Hematopoietic multipotent progenitor cell treated with erythropoietin and hydrocortisone succinate and interleukin-3 and kit ligand, for 17 days (in vitro differentiated cells): Measurements from ENCODE around the gene CHST12.
"Not testable (repeated sequence)": the region's sequence is repeated elsewhere in the genome, so short reads cannot be mapped to it uniquely, and the experiment has no call there.

Experiments
- DNase-seq: peaks from one replicate; pipeline ENCODE4 v3.0.0-alpha.2; 2015; ENCODE audit warnings: low spot score

Gene CHST12

GRCh38 chr7:2435146-2435545, 31.7 kb downstream of the CHST12 start:
- DNase-seq, result no peak

GRCh38 chr7:2436341-2437104, 33.1 kb downstream of the CHST12 start:
- no peak for DNase-seq

GRCh38 chr7:2437136-2437535, 33.7 kb downstream of the CHST12 start:
- no peak for DNase-seq

- DNase-seq, result no peak
These were observed 34.2 kb downstream of the CHST12 start for GRCh38 chr7:2437537-2438148.

- no peak for DNase-seq
These were observed 34.8 kb downstream of the CHST12 start for GRCh38 chr7:2438186-2438585.

- DNase-seq, result no peak
These were observed 35.4 kb downstream of the CHST12 start for GRCh38 chr7:2438775-2439174.

GRCh38 chr7:2440608-2441245, 37.3 kb downstream of the CHST12 start:
- DNase-seq, result no peak

GRCh38 chr7:2441430-2442058, 38.1 kb downstream of the CHST12 start:
- DNase-seq, result no peak

GRCh38 chr7:2443491-2443890, 40.1 kb downstream of the CHST12 start:
- DNase-seq, result no peak

GRCh38 chr7:2444476-2444875, 41.1 kb downstream of the CHST12 start:
- DNase-seq, result no peak

- no peak for DNase-seq
These were observed 41.6 kb downstream of the CHST12 start for GRCh38 chr7:2445047-2445446.

- DNase-seq, result no peak
These were observed 42.6 kb downstream of the CHST12 start for GRCh38 chr7:2445898-2446555.

- DNase-seq, result no peak
These were observed 43.3 kb downstream of the CHST12 start for GRCh38 chr7:2446676-2447075.

GRCh38 chr7:2450198-2451107, 47.0 kb downstream of the CHST12 start:
- DNase-seq, result no peak

GRCh38 chr7:2451171-2452073, 48.0 kb downstream of the CHST12 start:
- DNase-seq, result peak; percentile 36

GRCh38 chr7:2452074-2452507, 48.7 kb downstream of the CHST12 start:
- DNase-seq, result no peak

GRCh38 chr7:2452643-2453270, 49.3 kb downstream of the CHST12 start:
- DNase-seq, result no peak

- not testable (repeated sequence) for DNase-seq
These were observed 50.4 kb downstream of the CHST12 start for GRCh38 chr7:2453849-2454248.

GRCh38 chr7:2459674-2460073, 56.3 kb downstream of the CHST12 start:
- DNase-seq, result no peak

GRCh38 chr7:2460188-2460587, 56.8 kb downstream of the CHST12 start:
- DNase-seq, result no peak
